Astrocyte of the cerebellum (primary cell): ENCODE measurements around the gene NAA25.
A peak's percentile ranks its signal among the peaks of the same experiment; 100 is the strongest.
"Not testable (repeated sequence)": the region's sequence is repeated elsewhere in the genome, so short reads cannot be mapped to it uniquely, and the experiment has no call there.

ENCODE experiments used
- DNase-seq: peaks from one replicate; pipeline ENCODE4 v3.0.0-alpha.2; 2011; ENCODE audit warnings: low read depth
- H3K4me3 ChIP-seq: 2 replicates; pipeline ENCODE4 v1.5.1; 2011; ENCODE audit warnings: mild to moderate bottlenecking, low read depth, low read length, moderate library complexity
- in situ Hi-C: cut with HindIII; loops from 2 replicates; pipeline ENCODE4 v1.10.0; 2017; ENCODE audit warnings: low sequenced_read_pairs
- TF ChIP-seq, protein P1 (sequence below): IDR thresholded peaks from 2 replicates; pipeline ENCODE4 v1.5.1; 2012; ENCODE audit warnings: low read length, low read depth, moderate library complexity, mild to moderate bottlenecking; ENCODE audit errors: missing control alignments

NAA25 gene

DNA sequence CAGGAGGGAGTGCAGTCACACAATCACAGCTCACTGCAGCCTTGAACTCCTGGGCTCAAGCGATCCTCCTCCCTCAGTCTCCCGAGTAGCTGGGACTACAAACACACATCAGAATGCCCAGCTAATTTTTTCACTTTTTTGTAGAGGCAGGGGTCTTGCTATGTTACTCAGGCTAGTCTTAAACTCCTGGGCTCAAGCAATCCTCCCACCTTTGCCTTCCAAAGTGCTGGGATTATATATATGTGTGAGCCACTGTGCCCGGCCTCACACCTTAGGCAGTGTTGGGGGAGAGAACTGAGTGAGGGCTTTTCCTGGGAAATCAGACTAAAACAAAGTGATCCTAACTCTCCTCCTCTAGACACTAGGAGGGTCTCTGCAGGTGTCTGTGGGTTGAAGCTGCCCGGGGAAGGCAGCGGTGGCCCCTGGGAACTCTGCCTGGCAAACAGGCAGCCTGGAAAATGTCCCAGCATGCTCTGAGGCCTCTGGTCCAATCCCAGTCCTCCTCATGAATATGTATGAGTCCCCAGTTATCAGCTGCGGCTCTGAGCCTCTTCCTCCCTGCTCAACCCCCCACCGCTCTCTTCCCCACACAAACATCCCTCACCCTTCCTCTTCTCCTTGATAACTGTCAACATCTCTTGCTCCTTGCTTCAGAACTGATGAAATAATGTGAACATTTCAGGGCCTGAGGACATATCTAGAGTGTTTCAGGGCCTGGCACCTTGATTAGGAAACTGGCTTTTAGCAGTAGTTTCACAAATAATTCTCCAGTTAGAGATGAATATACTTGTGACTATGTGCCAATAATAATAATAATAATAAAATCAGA is 7.9 kb upstream of the NAA25 start:
- peak; percentile 53 for DNase-seq
- in situ Hi-C loops = no loop called here
- TF ChIP-seq, protein P1, sequence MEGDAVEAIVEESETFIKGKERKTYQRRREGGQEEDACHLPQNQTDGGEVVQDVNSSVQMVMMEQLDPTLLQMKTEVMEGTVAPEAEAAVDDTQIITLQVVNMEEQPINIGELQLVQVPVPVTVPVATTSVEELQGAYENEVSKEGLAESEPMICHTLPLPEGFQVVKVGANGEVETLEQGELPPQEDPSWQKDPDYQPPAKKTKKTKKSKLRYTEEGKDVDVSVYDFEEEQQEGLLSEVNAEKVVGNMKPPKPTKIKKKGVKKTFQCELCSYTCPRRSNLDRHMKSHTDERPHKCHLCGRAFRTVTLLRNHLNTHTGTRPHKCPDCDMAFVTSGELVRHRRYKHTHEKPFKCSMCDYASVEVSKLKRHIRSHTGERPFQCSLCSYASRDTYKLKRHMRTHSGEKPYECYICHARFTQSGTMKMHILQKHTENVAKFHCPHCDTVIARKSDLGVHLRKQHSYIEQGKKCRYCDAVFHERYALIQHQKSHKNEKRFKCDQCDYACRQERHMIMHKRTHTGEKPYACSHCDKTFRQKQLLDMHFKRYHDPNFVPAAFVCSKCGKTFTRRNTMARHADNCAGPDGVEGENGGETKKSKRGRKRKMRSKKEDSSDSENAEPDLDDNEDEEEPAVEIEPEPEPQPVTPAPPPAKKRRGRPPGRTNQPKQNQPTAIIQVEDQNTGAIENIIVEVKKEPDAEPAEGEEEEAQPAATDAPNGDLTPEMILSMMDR = no peak
- H3K4me3 ChIP-seq = no peak overlapping the region

DNA sequence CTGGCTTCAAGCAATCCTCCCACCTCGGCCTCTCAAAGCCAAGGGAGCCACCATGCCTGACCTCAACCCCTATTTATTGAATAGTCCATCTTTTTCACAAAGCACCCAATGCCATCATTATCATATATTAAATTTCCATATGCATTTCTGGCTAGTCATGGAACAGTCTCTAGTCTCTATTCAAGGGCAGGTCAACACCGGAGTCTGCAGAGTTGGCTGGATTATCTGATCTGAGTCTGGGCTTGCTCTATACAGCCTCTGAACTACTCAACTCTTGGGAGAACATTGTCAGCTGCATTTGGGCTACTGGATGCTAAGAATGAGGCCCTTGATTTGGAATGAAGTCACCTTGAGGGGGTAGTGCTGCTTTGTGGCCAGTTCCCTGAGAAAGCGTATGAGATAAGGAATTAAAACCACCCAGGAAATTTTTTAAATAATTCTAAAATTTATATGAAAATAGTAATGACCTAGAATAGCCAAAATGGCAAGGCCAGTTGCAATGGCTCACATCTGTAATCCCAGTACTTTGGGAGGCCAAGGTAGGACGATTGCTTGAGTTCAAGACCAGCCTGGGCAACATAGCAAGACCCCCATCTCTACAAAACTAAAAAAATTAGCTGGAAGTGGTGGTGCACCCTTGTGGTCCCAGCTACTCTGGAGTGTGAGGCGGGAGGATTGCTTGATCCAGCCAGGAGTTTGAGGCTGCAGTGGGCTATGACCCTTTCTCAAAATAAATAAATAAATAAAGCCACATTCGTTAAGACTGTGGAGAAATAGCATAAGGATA is 6.9 kb upstream of the NAA25 start:
- TF ChIP-seq, protein P1 = no peak
- no peak for DNase-seq
- H3K4me3 ChIP-seq = no peak overlapping the region
- in situ Hi-C loops = no loop called here

DNA sequence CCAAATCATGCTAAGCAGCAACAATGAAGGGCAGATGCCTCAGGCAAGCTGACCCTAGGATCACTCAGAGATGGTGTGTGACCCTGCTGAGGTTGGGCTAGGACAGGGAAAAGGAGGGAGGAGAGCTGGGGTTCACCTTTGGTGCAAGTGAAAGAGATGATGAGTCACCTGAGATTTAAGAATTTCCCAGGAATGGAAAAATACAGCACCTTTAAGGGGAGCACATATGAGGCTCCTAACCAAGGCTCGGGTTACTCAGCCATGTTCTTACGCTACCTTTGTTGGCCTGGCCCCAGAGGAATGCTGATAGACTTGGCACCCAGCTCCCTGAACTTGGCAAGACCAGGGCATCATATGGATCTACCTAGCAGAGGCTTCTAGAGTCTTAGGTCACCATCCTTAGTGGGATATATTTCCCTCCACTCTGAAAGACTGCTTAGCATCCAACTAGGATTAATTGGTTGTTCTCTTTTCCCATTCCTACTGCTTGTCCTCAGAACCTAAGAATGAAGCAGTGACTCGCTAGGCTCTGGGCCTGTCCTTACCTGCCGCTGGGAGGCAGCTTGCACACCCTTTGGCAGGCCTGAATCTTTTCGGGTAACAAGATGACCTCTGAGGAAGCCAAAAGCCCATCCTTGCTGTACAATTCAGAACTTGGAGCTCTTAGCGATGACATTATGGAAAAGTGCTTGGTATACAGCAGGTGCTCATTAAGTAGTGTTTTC is 4.0 kb upstream of the NAA25 start:
- no peak overlapping the region for H3K4me3 ChIP-seq
- DNase-seq = no peak
- TF ChIP-seq, protein P1 = no peak
- in situ Hi-C loops = no loop called here

- in situ Hi-C loops = no loop called here
- H3K4me3 ChIP-seq = no peak overlapping the region
- DNase-seq = no peak
- TF ChIP-seq, protein P1 = no peak
Observed at GRCh38 chr12:112111931-112112330, 3.3 kb upstream of the NAA25 start.

- H3K4me3 ChIP-seq, DNase-seq, in situ Hi-C loops: not testable (repeated sequence)
Observed at GRCh38 chr12:112110787-112111662, 2.4 kb upstream of the NAA25 start.

- H3K4me3 ChIP-seq = peak overlapping the region; percentile 92
- DNase-seq = no peak
- in situ Hi-C loops = no loop called here
- TF ChIP-seq, protein P1 = no peak
Observed at GRCh38 chr12:112107306-112108201, 1.0 kb downstream of the NAA25 start.
